Ovary (tissue), 9 donors: ENCODE measurements around the gene TMEM184A. TPM values are rescaled to one million over a fixed set of nuclear protein-coding genes. Genes with fewer than 3 reads are reported as not detected.

Experiments
- DNase-seq, 5 donors: peaks; one replicate each; pipeline ENCODE4 v3.0.0-alpha.2; 2019 to 2020
- H3K27ac ChIP-seq, 2 donors: fragments of 200-600 bp; one replicate each; pipeline versions ENCODE4 v1.5.1 to v1.8.0; 2019 to 2022
- H3K27me3 ChIP-seq: fragments of 200-600 bp; one replicate; pipeline ENCODE4 v1.8.0; 2022
- H3K36me3 ChIP-seq: fragments of 200-600 bp; sonication (generic); one replicate; pipeline ENCODE4 v1.5.1; 2019
- H3K4me1 ChIP-seq: one replicate; pipeline ENCODE4 v1.8.1; 2013; ENCODE audit warnings: mild to moderate bottlenecking, moderate library complexity; ENCODE audit not compliant: insufficient read depth
- H3K4me3 ChIP-seq: fragments of 200-600 bp; sonication (generic); one replicate; pipeline ENCODE4 v1.5.1; 2017
- H3K9me3 ChIP-seq, 2 donors: fragments of 200-600 bp in 1 of 2; sonication (generic) in 1 of 2; one replicate each; pipeline versions ENCODE4 v1.5.1 to v1.8.1; 2013 to 2019; ENCODE audit warnings: mild to moderate bottlenecking in 1 of 2, moderate library complexity in 1 of 2
- EP300 ChIP-seq: sonication (generic); formaldehyde crosslinking; IDR thresholded peaks from one replicate; pipeline ENCODE4 v1.6.1; 2017; ENCODE audit warnings: antibody characterized with exemption
- POLR2A ChIP-seq: fragments of 450-650 bp; IDR thresholded peaks from one replicate; pipeline ENCODE4 v1.6.1; 2017; ENCODE audit warnings: antibody characterized with exemption, mild to moderate bottlenecking, moderate library complexity
- WGBS, 3 donors: extraction: QIAGEN DNeasy Blood & Tissue Kit in 1 of 3; methylation state at CpG; one replicate each; pipeline versions ENCODE4 v1.1.5 to v1.1.7; 2013 to 2017; 5-methylcytosine and 5-hydroxymethylcytosine counted together
- intact Hi-C, 4 donors: fragments of 100-400 bp; cut with DNase I; formaldehyde crosslinking; loops; one replicate each; pipeline versions ENCODE4 v1.11.0 to v1.15.1; 2022 to 2023
- polyA plus RNA-seq, 2 donors: library from polyadenylated mRNA; stranded (reverse); fragments of 200-250 nt in 1 of 2; fragments of 350-450 nt in 1 of 2; fragmentation: Illumina TruSeq in 1 of 2; extraction: RNeasy Lipid Tissue Mini Kit (QIAGEN cat#74804) in 1 of 2; gene quantifications; one replicate each; pipeline ENCODE4 v1.2.3, GENCODE V29; 2013 to 2014
- total RNA-seq, 7 donors: library from RNA; depleted of rRNA in 2 of 7; stranded (reverse); fragments of >200 nt in 2 of 7; fragmentation: NEBNext Ultra II Directional in 3 of 7; extraction: Animal tissue kit (Norgen Biotek cat#: 25700) in 3 of 7; gene quantifications; one replicate each; pipeline versions ENCODE4 v1.1.0 to v1.2.4, GENCODE V29; 2016 to 2023
- TF ChIP-seq, protein P1 (sequence below), 3 donors: fragments of 450-650 bp in 2 of 3; fragments of 200-600 bp in 1 of 3; IDR thresholded peaks; one replicate each; pipeline versions ENCODE4 v1.5.1 to v1.8.0; 2016 to 2022; ENCODE audit warnings: antibody characterized with exemption in 3 of 3, mild to moderate bottlenecking in 1 of 3
- donor health status: DM: no; HTN: no; CAD: no; lungs with moderate emphysema.
- donor health status: DM: no; HTN: no; CAD: no.
- donor health status: Bipolar disorder and iron deficiency.
- donor health status: DM: yes; HTN: yes; CAD: no.
- donor health status: DM: no; HTN: no; CAD: no.
- donor health status: DM: yes; HTN: yes; CAD: no.

Gene TMEM184A
- total and polyA plus RNA-seq, 9 donors = 0.05 to 8.4 (median 1.6) TPM; not detected in 2

DNA sequence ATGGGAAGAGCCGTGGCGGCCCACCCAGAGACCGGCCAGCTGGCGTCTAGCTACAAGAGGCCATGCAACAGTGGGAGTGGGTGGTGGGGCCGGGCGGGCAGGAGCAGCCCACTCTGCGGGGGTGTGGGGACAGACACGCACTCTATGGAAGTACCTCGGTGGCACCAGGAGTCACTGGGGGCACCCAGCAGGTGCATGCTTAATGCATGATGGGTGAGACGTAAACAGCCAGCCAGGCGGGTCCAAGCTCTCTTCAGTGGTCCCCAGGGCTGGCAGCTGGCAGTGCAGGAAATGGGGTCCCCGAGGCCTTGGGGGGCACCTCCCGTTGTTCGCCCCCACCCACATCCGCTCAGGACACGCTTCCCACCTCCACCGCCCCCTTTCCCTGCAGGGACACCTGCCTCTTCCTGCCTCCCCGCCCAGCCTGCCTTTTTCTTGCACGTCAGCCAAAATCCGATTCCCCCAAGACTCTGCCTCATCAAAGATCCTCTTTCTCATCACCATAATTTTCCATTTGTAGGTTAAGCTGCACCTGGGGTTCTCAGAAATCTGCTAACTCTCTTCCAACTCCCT lies 36.4 kb upstream of the TMEM184A start:
- H3K27ac ChIP-seq = no peak overlapping the region
- WGBS, 3 donors = 40 to 52% (median 48%) methylated on average over 18 to 20 of the region's 20 CpGs
- no peaks in the 10 kb centered on the region for H3K4me1 ChIP-seq
- peaks cover 0 to 5% of the 10 kb centered on the region in 2 donors for H3K9me3 ChIP-seq
- no peak overlapping the region for H3K4me3 ChIP-seq
- DNase-seq = no peak
- no peaks in the 10 kb centered on the region for H3K36me3 ChIP-seq
- intact Hi-C loops = no loop called here
- TF ChIP-seq, protein P1, sequence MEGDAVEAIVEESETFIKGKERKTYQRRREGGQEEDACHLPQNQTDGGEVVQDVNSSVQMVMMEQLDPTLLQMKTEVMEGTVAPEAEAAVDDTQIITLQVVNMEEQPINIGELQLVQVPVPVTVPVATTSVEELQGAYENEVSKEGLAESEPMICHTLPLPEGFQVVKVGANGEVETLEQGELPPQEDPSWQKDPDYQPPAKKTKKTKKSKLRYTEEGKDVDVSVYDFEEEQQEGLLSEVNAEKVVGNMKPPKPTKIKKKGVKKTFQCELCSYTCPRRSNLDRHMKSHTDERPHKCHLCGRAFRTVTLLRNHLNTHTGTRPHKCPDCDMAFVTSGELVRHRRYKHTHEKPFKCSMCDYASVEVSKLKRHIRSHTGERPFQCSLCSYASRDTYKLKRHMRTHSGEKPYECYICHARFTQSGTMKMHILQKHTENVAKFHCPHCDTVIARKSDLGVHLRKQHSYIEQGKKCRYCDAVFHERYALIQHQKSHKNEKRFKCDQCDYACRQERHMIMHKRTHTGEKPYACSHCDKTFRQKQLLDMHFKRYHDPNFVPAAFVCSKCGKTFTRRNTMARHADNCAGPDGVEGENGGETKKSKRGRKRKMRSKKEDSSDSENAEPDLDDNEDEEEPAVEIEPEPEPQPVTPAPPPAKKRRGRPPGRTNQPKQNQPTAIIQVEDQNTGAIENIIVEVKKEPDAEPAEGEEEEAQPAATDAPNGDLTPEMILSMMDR (IDR thresholded peaks at IDR 0.05) = no peak
- TF ChIP-seq EP300 = no peak
- no peak for TF ChIP-seq POLR2A
- H3K27me3 ChIP-seq = no peaks in the 10 kb centered on the region

DNA sequence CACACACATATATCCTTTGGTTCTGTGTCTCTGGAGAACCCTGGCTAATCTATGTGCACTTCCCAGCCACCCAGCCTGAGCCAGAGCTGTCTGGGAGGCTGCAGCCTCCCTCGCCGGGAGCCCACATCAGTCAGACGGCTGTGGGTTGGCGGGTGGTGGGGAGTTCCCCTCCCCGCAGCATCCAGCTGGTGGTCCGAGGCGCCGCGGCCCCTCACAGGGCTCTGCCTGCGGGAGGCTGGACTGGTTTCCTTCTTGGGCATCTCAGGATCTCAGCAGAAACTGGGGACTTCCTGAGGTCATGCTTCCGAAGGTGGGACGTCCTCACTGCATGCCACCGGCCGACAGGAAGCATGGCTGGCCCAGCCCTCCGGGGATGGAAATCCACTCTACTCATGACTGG lies 35.9 kb upstream of the TMEM184A start:
- WGBS, 3 donors = 2 to 18% (median 14%) methylated on average over 13 to 15 of the region's 15 CpGs
- no peak overlapping the region for H3K27ac ChIP-seq
- peaks cover 0 to 5% of the 10 kb centered on the region in 2 donors for H3K9me3 ChIP-seq
- H3K27me3 ChIP-seq = no peaks in the 10 kb centered on the region
- no peak overlapping the region for H3K4me3 ChIP-seq
- no peaks in the 10 kb centered on the region for H3K36me3 ChIP-seq
- DNase-seq = no peak
- no peaks in the 10 kb centered on the region for H3K4me1 ChIP-seq
- no peak for TF ChIP-seq EP300
- TF ChIP-seq, protein P1 (IDR thresholded peaks at IDR 0.05) = no peak
- no peak for TF ChIP-seq POLR2A
- intact Hi-C loops = no loop called here

DNA sequence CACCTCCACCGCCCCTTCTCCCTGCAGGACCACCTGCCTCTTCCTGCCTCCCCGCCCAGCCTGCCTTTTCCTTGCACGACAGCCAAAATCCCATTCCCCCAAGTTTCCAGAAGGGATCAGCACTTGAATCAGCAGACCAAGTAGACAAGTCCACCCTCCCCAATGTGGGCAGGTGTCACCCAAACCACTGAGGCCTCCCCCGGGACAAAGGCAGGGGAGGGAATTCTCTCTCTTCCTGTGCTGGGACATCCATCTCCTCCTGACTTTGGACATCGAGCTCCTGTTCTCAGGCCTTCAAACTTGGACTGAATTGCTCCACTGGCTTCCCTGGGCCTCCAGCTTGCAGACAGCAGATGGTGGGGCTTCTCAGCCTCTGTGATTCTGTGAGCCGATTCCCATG lies 35.4 kb upstream of the TMEM184A start:
- TF ChIP-seq, protein P1 (IDR thresholded peaks at IDR 0.05) = no peak
- TF ChIP-seq EP300 (no peak), POLR2A (no peak)
- intact Hi-C loops = no loop called here
- Histone ChIP-seq H3K4me1 (no peaks in the 10 kb centered on the region), H3K9me3 (peaks cover 0 to 5% of the 10 kb centered on the region in 2 donors), H3K36me3 (no peaks in the 10 kb centered on the region), H3K27me3 (no peaks in the 10 kb centered on the region), H3K27ac (no peak overlapping the region), H3K4me3 (no peak overlapping the region)
- DNase-seq = no peak
- WGBS, 3 donors = 46 to 55% (median 49%) methylated on average over 6 of the region's 6 CpGs

DNA sequence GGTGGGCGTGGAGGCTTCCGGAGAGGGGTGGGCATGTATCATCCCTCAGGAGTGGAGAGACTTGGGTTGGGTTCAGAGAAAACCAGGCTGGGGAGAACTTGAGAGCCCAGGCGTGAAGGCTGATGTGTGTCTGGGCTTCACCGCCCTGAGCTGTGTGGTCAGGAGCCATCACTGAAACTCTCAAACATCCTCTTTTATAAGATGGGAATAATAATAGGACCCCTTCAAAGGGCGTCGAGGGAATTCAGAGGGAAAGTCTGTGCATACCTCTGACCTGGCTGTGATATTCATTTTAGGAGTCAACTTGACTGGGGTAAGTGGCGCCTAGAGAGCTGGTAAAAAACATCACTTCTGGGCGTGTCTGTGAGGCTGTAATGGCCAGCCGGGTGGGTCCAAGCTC lies 34.9 kb upstream of the TMEM184A start:
- Histone ChIP-seq H3K4me1 (no peaks in the 10 kb centered on the region), H3K9me3 (peaks cover 0 to 5% of the 10 kb centered on the region in 2 donors), H3K4me3 (no peak overlapping the region), H3K27ac (no peak overlapping the region), H3K36me3 (no peaks in the 10 kb centered on the region), H3K27me3 (no peaks in the 10 kb centered on the region)
- DNase-seq = no peak
- 54 to 65% (median 55%) methylated on average over 9 of the region's 9 CpGs for WGBS, 3 donors
- intact Hi-C loops = no loop called here
- TF ChIP-seq, protein P1 (IDR thresholded peaks at IDR 0.05) = no peak
- no peak for TF ChIP-seq EP300
- TF ChIP-seq POLR2A = no peak
